T-helper 2 cell treated with Interferon-gamma antibody and Interleukin-4, amounts not matched to agents 100 ng/mL and 5 ng/mL, for 36 hours (primary cell): Measurements from ENCODE around the gene SMG7. TPM values are rescaled to one million over a fixed set of nuclear protein-coding genes. Genes with fewer than 3 reads are reported as not detected.

ENCODE experiments used
- intact Hi-C: fragments of 100-400 bp; cut with micrococcal nuclease; formaldehyde crosslinking; loops from one replicate; pipeline ENCODE4 v1.15.1; 2023
- total RNA-seq: library from RNA; stranded (reverse); gene quantifications from 2 replicates; pipeline ENCODE4 v1.2.3, GENCODE V29; 2022

The SMG7 gene
- total RNA-seq, 1 donor from 2014 or later: 84.3 TPM

DNA sequence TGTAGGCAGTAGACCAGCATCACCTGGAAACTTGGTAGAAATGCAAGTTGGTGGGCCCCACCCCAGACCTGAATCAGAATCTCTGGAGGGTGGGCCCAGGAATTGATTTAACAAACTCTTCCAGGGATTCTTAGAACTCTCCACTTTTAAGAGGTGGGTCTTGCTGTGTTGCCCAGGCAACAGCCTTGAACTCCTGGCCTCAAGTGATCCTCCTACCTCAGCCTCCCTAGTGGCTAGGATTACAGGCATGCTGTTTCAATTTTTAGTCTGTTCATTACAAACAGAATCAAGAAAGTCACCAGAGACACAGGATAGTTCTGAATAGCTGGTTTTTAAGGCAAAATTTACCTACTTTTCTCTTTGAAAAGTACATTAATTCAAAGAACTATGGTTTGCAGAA lies 86.8 kb downstream of the SMG7 start:
- intact Hi-C loops: no loop called here

DNA sequence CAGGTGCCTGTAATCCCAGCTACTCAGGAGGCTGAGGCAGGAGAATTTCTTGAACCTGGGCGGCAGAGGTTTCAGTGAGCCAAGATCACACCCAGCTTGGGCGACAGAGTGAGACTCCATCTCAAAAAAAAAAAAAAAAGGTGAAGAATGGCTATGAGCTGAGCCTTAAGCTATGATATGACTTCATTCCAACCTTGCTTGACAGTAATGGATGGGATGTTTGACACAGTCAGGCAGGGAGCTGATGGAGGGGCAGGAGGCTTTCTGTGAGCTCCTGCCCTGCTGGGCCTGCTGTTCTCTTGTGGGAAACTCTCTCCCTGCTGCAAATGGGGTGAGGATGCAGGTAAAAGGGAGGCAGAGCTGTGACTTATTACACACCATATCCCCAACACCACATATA lies 90.4 kb downstream of the SMG7 start:
- intact Hi-C loops: no loop called here

DNA sequence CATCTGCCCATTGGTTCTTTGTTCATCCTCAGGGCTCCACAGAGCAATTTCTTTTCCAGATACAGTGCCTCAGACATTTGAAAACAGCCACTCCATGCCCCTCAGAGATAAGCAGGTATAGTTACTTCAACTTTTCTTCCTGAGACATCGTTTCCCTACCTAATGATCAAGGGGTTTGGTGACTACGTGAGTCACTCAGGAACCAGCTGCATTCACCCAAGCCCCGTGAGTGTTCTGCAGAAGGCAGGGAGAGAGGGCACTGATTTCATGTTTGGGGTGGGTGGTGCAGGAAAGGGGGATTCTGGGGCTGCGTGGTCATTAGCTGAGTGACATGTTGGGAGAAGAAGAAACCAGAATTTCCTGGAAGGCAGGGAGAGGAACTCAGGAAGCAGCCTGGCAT lies 93.0 kb downstream of the SMG7 start:
- intact Hi-C loops: no loop called here

DNA sequence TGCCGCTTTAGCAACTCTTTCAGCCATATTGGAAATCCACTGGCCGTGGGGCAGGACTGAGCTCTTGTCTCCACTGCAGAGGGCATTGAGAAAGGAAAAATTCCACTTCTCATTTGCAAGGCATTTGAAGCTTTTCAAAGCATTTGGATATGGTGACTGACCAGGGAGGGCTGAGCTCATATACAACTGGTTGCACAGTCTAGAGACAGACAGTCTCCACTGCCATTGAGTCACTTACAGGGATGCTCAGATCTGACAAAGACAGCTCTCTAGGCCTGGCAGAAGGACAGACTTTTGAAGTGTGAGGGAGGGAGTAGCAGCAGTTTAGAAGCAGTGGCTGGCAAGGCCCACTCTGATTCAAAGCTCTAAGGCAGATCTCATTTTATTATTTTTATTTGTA lies 93.7 kb downstream of the SMG7 start:
- intact Hi-C loops: no loop called here

DNA sequence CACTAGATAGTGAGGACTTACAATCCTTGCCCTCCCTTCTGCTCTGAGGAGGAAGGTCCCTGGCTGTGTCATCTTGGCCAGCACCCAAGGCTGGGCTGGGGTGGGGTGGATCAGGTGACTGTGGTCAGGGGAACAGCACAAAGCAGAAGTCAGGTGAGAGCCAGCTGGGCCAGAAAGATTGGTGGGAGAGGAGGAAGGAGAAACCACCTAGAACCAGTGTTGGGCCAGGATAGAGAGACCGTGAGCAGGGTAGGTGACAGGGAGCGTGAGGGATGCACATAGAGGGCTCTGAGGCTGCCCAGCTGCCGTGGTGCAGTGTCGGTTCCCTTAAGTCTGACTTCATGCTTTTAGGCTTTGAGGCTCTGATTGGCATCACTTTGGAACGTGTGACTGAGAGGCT lies 95.3 kb downstream of the SMG7 start:
- intact Hi-C loops: no loop called here

DNA sequence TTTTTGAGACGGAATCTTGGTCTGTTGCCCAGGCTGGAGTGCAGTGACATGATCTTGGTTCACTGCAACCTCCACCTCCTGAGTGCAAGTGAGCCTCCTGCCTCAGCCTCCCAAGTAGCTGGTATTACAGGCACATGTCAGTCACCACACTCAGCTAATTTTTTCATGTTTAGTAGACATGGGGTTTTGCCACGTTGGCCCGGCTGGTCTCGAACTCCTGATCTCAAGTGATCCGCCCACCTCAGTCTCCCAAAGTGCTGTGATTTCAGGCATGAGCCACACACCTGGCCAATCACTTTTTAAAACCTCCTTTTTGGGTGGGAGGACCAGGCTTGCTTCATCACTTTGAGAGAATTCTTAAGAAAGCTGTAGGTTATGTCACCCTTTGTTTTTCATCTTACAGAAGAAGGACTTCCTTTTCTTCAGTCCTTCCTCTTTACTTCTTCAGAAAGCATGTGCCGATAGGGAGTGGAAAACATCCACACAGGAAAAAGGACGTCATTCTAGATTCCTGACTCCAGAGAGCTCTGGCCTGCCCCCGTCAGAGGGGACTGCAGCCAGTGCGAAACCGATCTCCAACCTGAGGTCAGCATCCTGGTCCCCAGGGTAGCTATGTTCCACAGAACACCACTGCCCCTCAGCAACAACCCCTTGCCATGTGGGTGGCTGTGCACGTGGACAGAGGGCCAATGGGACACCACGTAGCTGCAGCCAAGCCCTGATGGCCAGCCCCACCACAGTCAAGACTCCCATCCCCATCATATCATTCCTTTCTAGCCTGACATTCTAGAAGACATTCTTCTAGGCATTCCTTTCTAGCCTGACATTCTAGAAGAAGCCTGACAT lies 96.1 kb downstream of the SMG7 start:
- intact Hi-C loops: no loop called here

DNA sequence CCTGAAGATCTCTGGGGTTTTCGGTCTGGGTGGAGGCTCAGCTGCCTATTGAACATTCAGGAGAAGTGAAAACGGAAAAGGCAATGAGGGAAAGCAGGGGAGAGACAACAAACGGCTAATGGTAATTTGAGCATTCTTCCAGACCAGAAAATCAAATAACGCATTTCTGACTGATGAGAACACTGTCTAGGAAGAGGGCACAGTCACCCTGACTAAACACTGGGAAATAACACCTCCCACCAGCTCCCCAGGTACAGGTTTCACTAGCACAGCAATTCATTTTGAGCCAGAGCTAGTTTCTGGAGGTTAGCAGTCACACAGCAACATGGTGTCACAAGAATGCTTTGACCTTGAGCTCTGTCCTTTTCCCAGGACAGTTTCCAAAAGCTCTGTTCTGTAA lies 96.8 kb downstream of the SMG7 start:
- intact Hi-C loops: no loop called here

DNA sequence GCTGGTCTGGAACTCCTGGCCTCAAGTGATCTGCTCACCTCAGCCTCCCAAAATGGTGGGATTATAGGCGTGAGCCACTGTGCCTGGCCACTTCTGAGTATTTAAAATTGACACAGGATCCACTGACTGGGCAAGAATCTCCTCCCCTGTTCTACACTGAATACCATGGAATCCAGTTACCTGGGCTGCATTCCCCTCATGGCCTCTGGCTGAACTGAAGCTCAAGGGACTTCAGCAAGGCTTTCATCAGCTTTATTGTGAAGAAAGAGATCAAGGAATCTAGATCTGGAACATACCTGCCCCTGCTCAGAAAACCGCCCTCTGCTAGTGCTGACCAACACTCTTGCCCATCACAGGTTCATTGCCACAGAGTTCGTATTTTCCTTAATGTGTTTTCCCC lies 97.5 kb downstream of the SMG7 start:
- intact Hi-C loops: no loop called here

DNA sequence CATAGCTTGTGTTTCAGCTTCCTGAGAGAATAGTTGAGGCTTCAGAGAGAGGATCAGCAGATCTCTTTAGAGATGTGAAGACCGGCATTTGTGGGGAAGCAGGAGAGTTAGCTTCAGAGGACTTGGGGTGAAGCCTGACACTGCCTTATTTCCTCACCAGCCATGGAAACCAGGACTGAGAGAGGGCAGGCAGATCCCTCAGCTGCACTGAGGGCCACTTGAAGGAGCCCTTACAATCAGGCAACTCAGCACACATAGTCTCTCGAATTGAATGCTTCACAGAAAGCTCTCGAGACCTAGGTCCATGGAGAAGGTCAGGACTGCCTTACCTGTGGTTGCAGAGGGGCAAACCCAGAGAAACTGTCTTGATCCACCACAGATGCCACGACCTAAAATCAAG lies 98.2 kb downstream of the SMG7 start:
- intact Hi-C loops: no loop called here

DNA sequence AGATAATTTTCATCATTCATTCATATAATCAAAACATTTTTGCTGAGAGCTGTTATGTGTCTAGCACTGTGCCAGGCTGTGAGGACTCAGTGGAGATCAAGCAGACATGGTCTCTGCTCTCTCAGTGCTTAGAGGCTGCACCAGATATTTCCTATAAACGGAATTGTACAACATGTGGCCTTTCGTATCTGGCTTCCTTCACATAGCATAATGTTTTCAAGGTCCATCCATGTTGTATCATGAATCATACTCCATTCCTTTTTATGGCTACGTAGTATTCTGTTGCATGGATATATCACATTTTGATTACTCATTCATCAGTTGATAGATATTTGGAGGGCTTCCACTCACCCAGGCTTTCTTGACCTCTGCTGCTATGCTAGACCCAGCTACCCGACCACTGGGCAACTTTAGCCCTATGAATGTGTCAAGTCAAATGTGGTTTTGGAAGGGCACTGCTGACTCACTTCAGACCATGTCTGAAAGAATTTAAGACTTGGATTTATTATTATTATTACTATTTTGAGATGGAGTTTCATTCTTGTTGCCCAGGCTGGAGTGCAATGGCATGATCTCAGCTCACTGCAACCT lies 99.5 kb downstream of the SMG7 start:
- intact Hi-C loops: no loop called here

DNA sequence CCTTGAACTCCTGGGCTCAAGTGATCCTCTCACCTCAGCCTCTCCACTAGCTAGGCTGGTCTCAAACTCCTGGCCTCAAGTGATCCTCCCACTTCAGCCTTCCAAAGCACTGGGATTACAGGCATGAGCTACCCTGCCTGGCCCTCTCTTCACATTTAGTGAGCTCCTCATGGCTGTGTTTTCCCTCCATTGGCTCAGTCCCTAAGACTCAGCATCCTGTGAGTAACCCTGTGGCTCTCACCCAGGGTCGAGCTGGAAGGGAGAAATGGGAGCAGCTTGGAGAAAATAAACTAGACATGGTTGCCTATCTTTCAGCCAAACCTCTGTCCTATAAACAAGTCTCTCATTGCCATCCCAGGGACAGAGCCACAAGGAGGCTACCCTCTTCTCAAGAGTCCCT lies 100.4 kb downstream of the SMG7 start:
- intact Hi-C loops: no loop called here

DNA sequence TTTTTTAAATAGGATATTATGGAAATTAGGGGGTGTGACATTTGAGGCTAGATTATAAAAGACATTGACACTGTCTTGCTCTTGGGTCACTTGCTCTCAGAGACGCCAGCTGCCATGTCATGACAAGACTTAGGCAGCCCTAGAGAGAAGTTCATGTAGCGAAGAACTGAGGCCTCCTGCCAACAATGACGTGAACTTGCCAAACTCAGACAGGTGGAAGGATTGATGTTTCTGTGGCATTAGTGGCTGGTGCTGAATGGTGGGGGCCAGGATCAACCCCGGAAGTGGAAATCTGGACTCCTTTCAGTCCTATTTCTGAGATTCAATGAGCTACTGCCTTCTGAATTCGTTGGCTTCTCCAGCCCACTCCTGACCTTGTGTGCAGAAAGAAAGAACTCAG lies 103.3 kb downstream of the SMG7 start:
- intact Hi-C loops: no loop called here

DNA sequence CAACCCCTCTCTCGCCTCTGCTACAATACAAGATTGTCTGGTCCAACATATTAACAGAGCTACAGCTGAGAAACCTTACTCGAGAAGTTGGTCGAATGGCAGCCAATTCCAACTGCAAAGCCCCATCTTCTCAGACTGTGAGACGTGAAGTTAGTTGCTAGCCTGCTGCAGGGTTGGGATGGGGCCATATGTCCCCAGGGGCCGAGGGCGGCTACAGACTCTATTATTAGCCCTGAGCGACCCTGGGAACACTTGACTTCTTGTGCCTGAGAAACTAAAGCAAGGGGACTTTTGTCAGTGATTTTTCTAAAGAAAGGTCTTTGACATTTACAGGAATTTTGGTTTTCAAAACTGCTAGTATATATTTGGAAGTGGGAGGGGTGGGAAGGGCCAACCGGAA lies 104.2 kb downstream of the SMG7 start:
- intact Hi-C loops: no loop called here

DNA sequence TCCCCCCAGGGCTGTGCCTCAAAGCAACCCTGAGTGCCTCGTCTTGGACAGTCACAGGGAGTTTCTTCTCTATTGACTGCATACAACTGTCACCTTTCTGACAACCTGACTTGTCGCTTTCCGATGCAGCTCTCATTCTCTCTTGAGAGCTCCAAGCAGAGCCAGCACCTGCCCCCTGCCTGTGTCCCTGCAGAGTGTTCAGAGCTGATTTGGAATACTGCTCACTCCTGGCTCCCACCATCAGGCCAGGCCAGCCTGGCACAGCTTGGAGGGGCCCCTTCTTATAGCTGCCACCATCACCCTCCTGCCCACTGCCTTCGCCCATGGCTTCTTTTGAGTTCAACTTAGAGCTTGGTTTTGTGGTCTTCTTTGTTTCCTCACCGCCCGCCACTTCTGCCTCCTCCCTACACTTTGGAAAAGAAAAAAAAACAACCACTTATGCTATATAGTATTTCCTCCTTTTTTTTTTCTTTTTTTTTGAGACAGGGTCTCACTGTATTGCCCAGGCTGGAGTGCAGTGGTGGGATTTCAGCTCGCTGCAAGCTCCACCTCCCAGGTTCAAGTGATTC lies 105.7 kb downstream of the SMG7 start:
- intact Hi-C loops: no loop called here

DNA sequence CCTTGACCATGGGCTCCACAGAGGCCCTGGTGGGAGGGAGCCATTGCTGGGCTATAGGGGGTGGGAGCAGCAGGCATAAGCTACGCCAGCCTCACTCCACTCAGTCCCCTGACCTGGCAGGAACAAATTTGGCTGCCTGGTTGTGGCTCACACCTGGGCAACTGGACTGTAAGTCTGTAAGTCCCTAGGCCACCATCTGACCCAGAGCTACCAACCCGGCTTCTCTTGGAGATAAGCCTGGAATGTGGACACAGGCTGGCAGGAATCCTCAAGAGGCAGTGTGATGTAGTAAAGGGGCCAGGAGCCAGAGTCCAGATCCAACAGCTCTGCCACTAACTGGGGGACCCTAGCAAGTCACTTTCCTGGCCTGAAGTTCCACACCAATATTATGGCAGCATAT lies 106.6 kb downstream of the SMG7 start:
- intact Hi-C loops: no loop called here

DNA sequence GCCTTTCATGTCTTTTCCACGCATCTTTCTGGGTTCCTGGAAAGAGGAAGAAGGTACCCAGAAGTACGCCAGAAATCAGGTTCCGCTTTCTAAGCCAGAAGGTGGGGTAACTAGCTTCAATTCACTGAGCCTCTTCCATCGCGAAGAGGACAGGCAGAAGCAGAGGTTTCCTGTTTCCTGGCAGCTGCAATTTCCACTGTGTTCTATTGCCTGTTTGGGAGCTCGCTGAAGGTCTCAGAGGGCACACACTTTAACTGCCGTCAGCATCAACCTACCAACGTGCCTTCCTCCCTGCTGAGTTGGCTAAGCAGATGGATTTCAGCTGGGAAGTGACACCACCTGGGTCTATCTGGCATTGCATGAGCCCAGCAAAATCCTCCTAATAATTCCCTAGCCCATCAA lies 108.0 kb downstream of the SMG7 start:
- intact Hi-C loops: no loop called here

DNA sequence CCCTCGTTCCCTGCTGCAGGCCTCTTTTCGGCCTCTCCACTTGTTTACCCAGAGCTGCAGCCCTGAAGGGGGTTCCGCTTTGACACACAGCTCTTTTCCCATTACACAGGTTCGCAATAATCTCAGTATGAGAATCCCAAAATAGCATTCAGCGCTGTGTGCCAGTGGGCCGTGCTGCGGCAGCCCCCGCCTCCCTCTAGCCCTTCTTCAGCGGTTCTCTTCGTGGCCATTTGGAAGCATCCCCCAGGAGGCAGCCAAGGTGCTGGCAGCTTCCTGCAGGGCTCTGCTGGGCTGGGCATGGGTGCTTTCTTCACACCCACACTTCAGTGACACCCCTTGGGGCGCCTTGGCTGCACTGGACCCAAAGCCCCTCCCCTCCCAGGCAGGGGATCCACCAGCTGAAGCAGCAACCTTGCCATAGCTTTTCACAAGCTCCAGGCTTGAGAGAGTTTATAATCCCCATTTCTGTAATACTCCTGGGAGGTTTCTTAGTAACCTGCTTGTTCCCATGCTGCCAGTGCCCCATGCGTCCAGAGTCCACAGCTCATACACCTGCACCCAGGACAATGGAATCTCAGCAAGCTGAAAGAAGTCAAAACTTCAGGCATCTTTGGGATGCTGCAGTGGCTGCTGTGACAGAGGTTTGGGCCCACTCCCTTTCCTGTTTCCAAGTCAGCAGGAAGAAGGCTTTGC lies 109.9 kb downstream of the SMG7 start:
- intact Hi-C loops: no loop called here

DNA sequence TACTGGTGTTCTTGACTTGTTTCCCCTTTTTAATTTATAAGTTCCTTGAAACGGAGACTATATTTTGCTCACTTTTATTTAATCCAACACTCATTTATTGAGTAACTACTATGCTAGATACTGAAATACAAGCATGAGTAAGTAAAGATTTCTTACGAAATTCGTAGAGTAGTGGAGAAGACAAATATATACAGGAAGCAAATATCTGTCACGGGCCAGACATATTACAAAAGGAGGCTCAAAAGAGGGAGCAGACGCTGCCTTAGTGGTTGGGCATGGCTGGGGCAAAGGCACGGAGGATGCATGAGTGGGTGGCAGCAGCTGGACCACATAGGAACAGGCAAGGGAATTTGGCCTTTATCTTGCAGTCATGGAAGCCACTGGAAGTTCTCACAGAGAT lies 111.2 kb downstream of the SMG7 start:
- intact Hi-C loops: no loop called here

DNA sequence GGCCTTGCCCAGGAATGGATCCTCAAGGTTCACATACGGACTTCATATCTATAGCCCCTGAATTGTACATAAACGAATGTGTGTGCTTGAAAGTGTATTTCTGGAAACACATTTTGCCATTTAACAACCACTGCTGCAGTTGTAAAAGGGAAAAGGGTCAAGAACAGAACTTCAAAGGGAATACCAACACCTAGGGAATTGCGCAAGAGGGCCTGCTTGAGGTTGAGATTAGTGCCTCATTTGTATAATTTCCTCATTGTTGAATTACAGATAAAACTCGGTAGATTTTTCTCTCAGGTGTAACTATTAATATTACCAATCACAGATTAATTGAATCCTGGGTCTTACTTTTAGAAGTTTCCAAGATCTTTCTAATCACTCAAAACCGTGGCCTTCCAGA lies 111.8 kb downstream of the SMG7 start:
- intact Hi-C loops: no loop called here

DNA sequence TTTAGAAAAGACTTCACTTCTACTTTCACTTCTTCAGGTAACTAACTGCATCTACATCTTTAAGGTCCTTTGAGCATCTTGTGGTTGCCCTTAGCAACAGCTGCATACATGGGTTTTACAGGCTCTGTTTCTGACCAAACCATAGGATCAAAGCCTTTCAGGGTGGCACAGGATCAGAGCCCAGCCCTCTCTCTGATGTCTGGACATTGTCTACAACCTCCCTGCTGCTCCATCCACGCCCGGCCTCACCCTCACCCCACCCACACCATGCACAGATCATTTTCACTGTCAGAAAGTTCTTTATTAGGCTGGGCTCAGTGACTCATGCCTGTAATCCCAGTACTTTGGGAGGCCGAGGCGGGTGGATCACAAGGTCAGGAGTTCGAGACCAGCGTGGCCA lies 112.7 kb downstream of the SMG7 start:
- intact Hi-C loops: no loop called here

DNA sequence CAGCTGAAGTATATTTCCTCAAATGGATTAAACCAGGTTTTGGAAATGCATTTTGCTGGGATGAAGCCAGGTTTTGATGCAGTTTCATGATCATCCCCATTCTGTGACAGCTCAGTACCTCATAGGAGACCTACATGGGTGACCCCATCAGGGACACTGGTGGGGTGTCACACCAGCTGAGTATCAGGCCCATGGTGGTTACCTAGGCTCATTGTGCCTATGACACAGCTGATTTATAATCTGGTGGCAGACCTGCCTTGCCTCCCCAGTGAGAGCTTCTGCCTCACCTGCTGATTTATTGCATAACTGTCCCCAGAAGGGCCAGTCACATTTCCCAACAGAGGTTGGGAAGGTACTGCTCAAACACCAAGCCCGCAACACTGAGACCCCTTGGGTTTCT lies 114.2 kb downstream of the SMG7 start:
- intact Hi-C loops: no loop called here

DNA sequence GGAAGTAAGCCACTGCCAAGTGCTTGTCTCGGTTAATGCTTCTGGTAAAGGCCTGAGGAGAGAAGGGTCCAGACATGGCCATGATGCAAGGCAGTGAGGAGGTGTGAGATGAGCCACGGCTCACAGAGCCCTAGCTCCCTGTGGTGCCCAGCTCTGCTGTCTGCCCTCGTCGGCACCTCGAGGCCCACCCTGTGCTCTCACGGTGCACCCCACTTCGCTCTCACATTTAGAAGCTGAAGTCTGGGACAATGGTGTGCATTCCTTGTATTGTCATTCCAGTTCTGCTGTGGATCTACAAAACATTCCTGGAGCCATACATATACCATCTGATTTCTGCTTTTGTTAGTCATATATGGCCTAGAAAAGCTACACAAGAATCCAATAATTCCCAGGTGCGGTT lies 114.6 kb downstream of the SMG7 start:
- intact Hi-C loops: no loop called here
